Keratinocyte (primary cell): Measurements from ENCODE around the gene ABTB1.

Experiments used
- CTCF ChIP-seq, 3 experiments: IDR thresholded peaks in 1 of 3; conservative IDR thresholded peaks in 1 of 3; optimal IDR thresholded peaks in 1 of 3; 2 replicates in 2 of 3; 3 replicates in 1 of 3; pipeline versions ENCODE3 to v1.5.1; 2011; ENCODE audit warnings: low read length in 3 of 3, mild to moderate bottlenecking in 3 of 3, moderate library complexity in 2 of 3, control low read depth in 1 of 3, inconsistent platforms in 1 of 3; ENCODE audit not compliant: insufficient read depth in 2 of 3; ENCODE audit errors: extremely low read depth in 1 of 3
- EZH2 ChIP-seq: IDR thresholded peaks from one replicate; pipeline ENCODE4 v1.6.1; 2012; ENCODE audit warnings: inconsistent platforms, mild to moderate bottlenecking, low read length, moderate library complexity

- TF ChIP-seq EZH2 (no peak), CTCF (optimal IDR thresholded peaks at IDR 0.05 in 1 of 3, IDR thresholded peaks at IDR 0.05 in 1 of 3, conservative IDR thresholded peaks at IDR 0.05 in 1 of 3; ENCODE audit: extremely low read depth in 1 of 3, insufficient read depth in 2 of 3, low read length in 3 of 3) (no peak)
Observed at GRCh38 chr3:127665586-127665985, 7.2 kb upstream of the ABTB1 start.
